ENCODE results near the gene PPP6R2. TPM values are rescaled to one million over a fixed set of nuclear protein-coding genes. Genes with fewer than 3 reads are reported as not detected.

The PPP6R2 gene
- total RNA-seq, 3 donors from 2014 or later, result 41.4 to 52.6 (median 43.3) TPM

GRCh38 chr22:50439314-50439870, 96.3 kb downstream of the PPP6R2 start:
- Mint-ChIP-seq H3K4me1 (ENCODE audit: low read depth) (peaks cover 4% of the 10 kb centered on the region), H3K4me3 (no peak overlapping the region), H3K27me3 (ENCODE audit: low read depth) (no peaks in the 10 kb centered on the region), H3K9me3 (no peaks in the 10 kb centered on the region), H3K36me3 (ENCODE audit: insufficient read depth) (peaks cover 10% of the 10 kb centered on the region)
- no peak for DNase-seq
- ATAC-seq, result no peak

GRCh38 chr22:50439871-50440331, 96.8 kb downstream of the PPP6R2 start:
- H3K36me3 Mint-ChIP-seq (ENCODE audit: insufficient read depth), result peaks cover 10% of the 10 kb centered on the region
- ATAC-seq (no peak), DNase-seq (no peak)
- no peaks in the 10 kb centered on the region for H3K9me3 Mint-ChIP-seq
- no peak overlapping the region for H3K4me3 Mint-ChIP-seq
- peaks cover 4% of the 10 kb centered on the region for H3K4me1 Mint-ChIP-seq (ENCODE audit: low read depth)
- no peaks in the 10 kb centered on the region for H3K27me3 Mint-ChIP-seq (ENCODE audit: low read depth)

- Mint-ChIP-seq H3K4me3 (no peak overlapping the region), H3K27me3 (ENCODE audit: low read depth) (no peaks in the 10 kb centered on the region), H3K9me3 (no peaks in the 10 kb centered on the region), H3K4me1 (ENCODE audit: low read depth) (peaks cover 11% of the 10 kb centered on the region), H3K36me3 (ENCODE audit: insufficient read depth) (peaks cover 4% of the 10 kb centered on the region)
- ATAC-seq (no peak), DNase-seq (no peak)
These were observed 97.6 kb downstream of the PPP6R2 start for GRCh38 chr22:50440544-50441249.

- Mint-ChIP-seq H3K36me3 (ENCODE audit: insufficient read depth) (peaks cover 4% of the 10 kb centered on the region), H3K27me3 (ENCODE audit: low read depth) (no peaks in the 10 kb centered on the region), H3K4me1 (ENCODE audit: low read depth) (peaks cover 14% of the 10 kb centered on the region), H3K4me3 (no peak overlapping the region), H3K9me3 (no peaks in the 10 kb centered on the region)
- DNase-seq, result no peak
- ATAC-seq, result no peak
These were observed 98.4 kb downstream of the PPP6R2 start for GRCh38 chr22:50441428-50441993.

GRCh38 chr22:50443197-50443596, 100.1 kb downstream of the PPP6R2 start:
- ATAC-seq (no peak), DNase-seq (no peak)
- H3K36me3 Mint-ChIP-seq (ENCODE audit: insufficient read depth), result peaks cover 3% of the 10 kb centered on the region
- no peak overlapping the region for H3K4me3 Mint-ChIP-seq
- H3K9me3 Mint-ChIP-seq, result no peaks in the 10 kb centered on the region
- H3K27me3 Mint-ChIP-seq (ENCODE audit: low read depth), result no peaks in the 10 kb centered on the region
- H3K4me1 Mint-ChIP-seq (ENCODE audit: low read depth), result peaks cover 14% of the 10 kb centered on the region

GRCh38 chr22:50443801-50444625, 100.9 kb downstream of the PPP6R2 start:
- ATAC-seq (no peak), DNase-seq (no peak)
- peaks cover 17% of the 10 kb centered on the region for H3K4me1 Mint-ChIP-seq (ENCODE audit: low read depth)
- no peak overlapping the region for H3K4me3 Mint-ChIP-seq
- H3K9me3 Mint-ChIP-seq, result no peaks in the 10 kb centered on the region
- no peaks in the 10 kb centered on the region for H3K27me3 Mint-ChIP-seq (ENCODE audit: low read depth)
- H3K36me3 Mint-ChIP-seq (ENCODE audit: insufficient read depth), result peaks cover 7% of the 10 kb centered on the region

GRCh38 chr22:50444663-50445062, 101.5 kb downstream of the PPP6R2 start:
- DNase-seq (no peak), ATAC-seq (no peak)
- Mint-ChIP-seq H3K9me3 (no peaks in the 10 kb centered on the region), H3K36me3 (ENCODE audit: insufficient read depth) (peaks cover 10% of the 10 kb centered on the region), H3K4me3 (no peak overlapping the region), H3K4me1 (ENCODE audit: low read depth) (peaks cover 17% of the 10 kb centered on the region), H3K27me3 (ENCODE audit: low read depth) (no peaks in the 10 kb centered on the region)

- Mint-ChIP-seq H3K4me1 (ENCODE audit: low read depth) (peaks cover 17% of the 10 kb centered on the region), H3K9me3 (no peaks in the 10 kb centered on the region), H3K4me3 (no peak overlapping the region), H3K36me3 (ENCODE audit: insufficient read depth) (peaks cover 13% of the 10 kb centered on the region), H3K27me3 (ENCODE audit: low read depth) (no peaks in the 10 kb centered on the region)
- ATAC-seq, result peak; percentile 11 to 26
- DNase-seq, result peak; percentile 23
These were observed 102.1 kb downstream of the PPP6R2 start for GRCh38 chr22:50445071-50445879.

GRCh38 chr22:50445880-50446707, 103.0 kb downstream of the PPP6R2 start:
- H3K9me3 Mint-ChIP-seq, result no peaks in the 10 kb centered on the region
- peak overlapping the region; percentile 13 for H3K4me3 Mint-ChIP-seq
- DNase-seq, result no peak
- no peaks in the 10 kb centered on the region for H3K27me3 Mint-ChIP-seq (ENCODE audit: low read depth)
- peaks cover 17% of the 10 kb centered on the region for H3K4me1 Mint-ChIP-seq (ENCODE audit: low read depth)
- ATAC-seq, result no peak
- peaks cover 13% of the 10 kb centered on the region for H3K36me3 Mint-ChIP-seq (ENCODE audit: insufficient read depth)

GRCh38 chr22:50446708-50447575, 103.8 kb downstream of the PPP6R2 start:
- H3K4me1 Mint-ChIP-seq (ENCODE audit: low read depth), result peaks cover 17% of the 10 kb centered on the region
- no peak for DNase-seq
- no peak for ATAC-seq
- H3K9me3 Mint-ChIP-seq, result no peaks in the 10 kb centered on the region
- H3K4me3 Mint-ChIP-seq, result no peak overlapping the region
- peaks cover 18% of the 10 kb centered on the region for H3K36me3 Mint-ChIP-seq (ENCODE audit: insufficient read depth)
- H3K27me3 Mint-ChIP-seq (ENCODE audit: low read depth), result no peaks in the 10 kb centered on the region

- ATAC-seq (no peak), DNase-seq (no peak)
- Mint-ChIP-seq H3K36me3 (ENCODE audit: insufficient read depth) (peaks cover 20% of the 10 kb centered on the region), H3K27me3 (ENCODE audit: low read depth) (no peaks in the 10 kb centered on the region), H3K9me3 (no peaks in the 10 kb centered on the region), H3K4me3 (no peak overlapping the region), H3K4me1 (ENCODE audit: low read depth) (peaks cover 19% of the 10 kb centered on the region)
These were observed 104.7 kb downstream of the PPP6R2 start for GRCh38 chr22:50447576-50448551.

Measured in activated T-cell treated with anti-CD3 and anti-CD28 coated beads, Interleukin-2, amount 50 U/mL, for 4 hours (primary cell).